Astrocyte (in vitro differentiated cells and primary cell): ENCODE measurements around the gene DNAAF8. TPM values are rescaled to one million over a fixed set of nuclear protein-coding genes. Genes with fewer than 3 reads are reported as not detected.

Source experiments
- DNase-seq: peaks from one replicate; pipeline ENCODE4 v3.0.0-alpha.2; 2010; ENCODE audit warnings: low read depth
- FAIRE-seq: peaks from 2 replicates; lab custom pipeline; 2011; peaks lifted over from hg19 to GRCh38; lab: Jason Lieb, UNC
- H2AFZ ChIP-seq: 2 replicates; pipeline ENCODE4 v1.6.0; 2012; ENCODE audit warnings: low read depth, low read length, inconsistent platforms
- H3K27ac ChIP-seq: 2 replicates; pipeline ENCODE4 v1.5.1; 2011; ENCODE audit warnings: low read depth, low read length, inconsistent platforms
- H3K27me3 ChIP-seq: 2 replicates; pipeline ENCODE4 v1.6.0; 2011; ENCODE audit warnings: low read length, inconsistent platforms; ENCODE audit not compliant: insufficient read depth
- H3K36me3 ChIP-seq: 2 replicates; pipeline ENCODE4 v1.5.1; 2011; ENCODE audit warnings: low read length, inconsistent platforms; ENCODE audit not compliant: insufficient read depth
- H3K4me1 ChIP-seq: 2 replicates; pipeline ENCODE4 v1.5.1; 2011; ENCODE audit warnings: low read length, inconsistent platforms; ENCODE audit not compliant: insufficient read depth
- H3K4me2 ChIP-seq: 2 replicates; pipeline ENCODE4 v1.6.0; 2012; ENCODE audit warnings: low read length, inconsistent platforms
- H3K4me3 ChIP-seq: 2 replicates; pipeline ENCODE4 v1.5.1; 2011; ENCODE audit warnings: low read depth, mild to moderate bottlenecking, low read length, inconsistent platforms; ENCODE audit not compliant: insufficient read depth
- H3K79me2 ChIP-seq: 2 replicates; pipeline ENCODE4 v1.6.0; 2012; ENCODE audit warnings: mild to moderate bottlenecking, low read length, inconsistent platforms; ENCODE audit not compliant: insufficient read depth
- H3K9ac ChIP-seq: 2 replicates; pipeline ENCODE4 v1.6.0; 2012; ENCODE audit warnings: mild to moderate bottlenecking, low read length, inconsistent platforms
- H3K9me3 ChIP-seq: 2 replicates; pipeline ENCODE4 v1.5.1; 2012; ENCODE audit warnings: low read depth, mild to moderate bottlenecking, low read length, inconsistent platforms; ENCODE audit not compliant: insufficient read depth
- H4K20me1 ChIP-seq: 2 replicates; pipeline ENCODE4 v1.6.0; 2012; ENCODE audit warnings: low read length, inconsistent platforms; ENCODE audit not compliant: insufficient read depth
- H3K27ac Mint-ChIP-seq: one replicate; pipeline ENCODE4 v1.8.0; 2021; ENCODE audit warnings: mild to moderate bottlenecking, mixed read lengths; ENCODE audit not compliant: unreplicated experiment
- H3K27me3 Mint-ChIP-seq: one replicate; pipeline ENCODE4 v1.8.0; 2021; ENCODE audit warnings: low read depth, mixed read lengths; ENCODE audit not compliant: unreplicated experiment
- H3K36me3 Mint-ChIP-seq: one replicate; pipeline ENCODE4 v1.8.0; 2021; ENCODE audit warnings: low read depth, mixed read lengths; ENCODE audit not compliant: unreplicated experiment
- H3K4me1 Mint-ChIP-seq: one replicate; pipeline ENCODE4 v1.8.0; 2021; ENCODE audit warnings: low read depth, mixed read lengths; ENCODE audit not compliant: unreplicated experiment
- H3K4me3 Mint-ChIP-seq: one replicate; pipeline ENCODE4 v1.8.0; 2021; ENCODE audit warnings: mild to moderate bottlenecking, moderate library complexity, mixed read lengths; ENCODE audit not compliant: unreplicated experiment
- H3K9me3 Mint-ChIP-seq: one replicate; pipeline ENCODE4 v1.8.0; 2021; ENCODE audit warnings: mild to moderate bottlenecking, mixed read lengths; ENCODE audit not compliant: unreplicated experiment
- EZH2 ChIP-seq: IDR thresholded peaks from 2 replicates; pipeline ENCODE4 v1.6.1; 2012; ENCODE audit warnings: mild to moderate bottlenecking, low read length, inconsistent platforms; ENCODE audit not compliant: insufficient read depth
- total RNA-seq: library from RNA; stranded (reverse); gene quantifications from 2 replicates; pipeline ENCODE4 v1.2.1, GENCODE V29; 2021
- TF ChIP-seq, protein P1 (sequence below): IDR thresholded peaks from 2 replicates; pipeline ENCODE4 v1.5.1; 2011; ENCODE audit warnings: low read depth, mild to moderate bottlenecking, inconsistent platforms, low read length, moderate library complexity; ENCODE audit not compliant: insufficient read depth

The DNAAF8 gene
- total RNA-seq, 1 donor from 2014 or later = 2.7 TPM

DNA sequence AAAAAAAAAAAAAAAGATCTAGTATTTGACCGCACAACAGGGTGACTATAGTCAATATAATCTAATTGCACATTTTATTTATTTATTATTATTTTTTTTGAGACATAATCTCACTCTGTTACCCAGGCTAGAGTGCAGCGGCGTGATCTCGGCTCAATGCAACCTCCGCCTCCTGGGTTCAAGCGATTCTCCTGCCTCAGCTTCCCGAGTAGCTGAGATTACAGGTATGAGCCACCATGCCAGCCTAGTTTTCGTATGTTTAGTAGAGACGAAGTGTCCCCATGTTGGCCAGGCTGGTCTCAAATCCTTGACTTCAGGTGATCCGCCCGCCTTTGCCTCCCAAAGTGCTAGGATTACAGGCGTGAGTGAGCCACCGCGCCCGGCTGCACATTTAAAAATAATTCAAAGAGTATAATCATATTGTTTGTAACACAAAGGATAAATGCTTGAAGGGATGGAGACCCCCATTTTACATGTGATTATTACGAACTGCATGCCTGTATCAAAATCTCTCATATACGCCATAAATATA lies 1.1 kb upstream of the DNAAF8 start:
- H3K4me1 Mint-ChIP-seq = peaks cover 8% of the 10 kb centered on the region
- H3K27me3 ChIP-seq = no peaks in the 10 kb centered on the region
- peaks cover 7% of the 10 kb centered on the region for H3K36me3 ChIP-seq
- H4K20me1 ChIP-seq = peaks cover 9% of the 10 kb centered on the region
- H3K4me3 Mint-ChIP-seq = peak overlapping the region; percentile 91
- FAIRE-seq (no peak), DNase-seq (no peak)
- H3K27ac Mint-ChIP-seq = peak overlapping the region; percentile 62
- H3K36me3 Mint-ChIP-seq = peaks cover 8% of the 10 kb centered on the region
- H3K4me2 ChIP-seq = peak overlapping the region; percentile 100
- H3K27me3 Mint-ChIP-seq = peaks cover 5% of the 10 kb centered on the region
- no peak overlapping the region for H3K27ac ChIP-seq
- H2AFZ ChIP-seq = peak overlapping the region; percentile 99
- no peaks in the 10 kb centered on the region for H3K9me3 Mint-ChIP-seq
- peaks cover 9% of the 10 kb centered on the region for H3K4me1 ChIP-seq
- peak overlapping the region; percentile 93 for H3K4me3 ChIP-seq
- TF ChIP-seq, protein P1, sequence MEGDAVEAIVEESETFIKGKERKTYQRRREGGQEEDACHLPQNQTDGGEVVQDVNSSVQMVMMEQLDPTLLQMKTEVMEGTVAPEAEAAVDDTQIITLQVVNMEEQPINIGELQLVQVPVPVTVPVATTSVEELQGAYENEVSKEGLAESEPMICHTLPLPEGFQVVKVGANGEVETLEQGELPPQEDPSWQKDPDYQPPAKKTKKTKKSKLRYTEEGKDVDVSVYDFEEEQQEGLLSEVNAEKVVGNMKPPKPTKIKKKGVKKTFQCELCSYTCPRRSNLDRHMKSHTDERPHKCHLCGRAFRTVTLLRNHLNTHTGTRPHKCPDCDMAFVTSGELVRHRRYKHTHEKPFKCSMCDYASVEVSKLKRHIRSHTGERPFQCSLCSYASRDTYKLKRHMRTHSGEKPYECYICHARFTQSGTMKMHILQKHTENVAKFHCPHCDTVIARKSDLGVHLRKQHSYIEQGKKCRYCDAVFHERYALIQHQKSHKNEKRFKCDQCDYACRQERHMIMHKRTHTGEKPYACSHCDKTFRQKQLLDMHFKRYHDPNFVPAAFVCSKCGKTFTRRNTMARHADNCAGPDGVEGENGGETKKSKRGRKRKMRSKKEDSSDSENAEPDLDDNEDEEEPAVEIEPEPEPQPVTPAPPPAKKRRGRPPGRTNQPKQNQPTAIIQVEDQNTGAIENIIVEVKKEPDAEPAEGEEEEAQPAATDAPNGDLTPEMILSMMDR = no peak
- TF ChIP-seq EZH2 = no peak
- H3K9me3 ChIP-seq = no peaks in the 10 kb centered on the region
- peaks cover 34% of the 10 kb centered on the region for H3K79me2 ChIP-seq
- peak overlapping the region; percentile 90 for H3K9ac ChIP-seq

DNA sequence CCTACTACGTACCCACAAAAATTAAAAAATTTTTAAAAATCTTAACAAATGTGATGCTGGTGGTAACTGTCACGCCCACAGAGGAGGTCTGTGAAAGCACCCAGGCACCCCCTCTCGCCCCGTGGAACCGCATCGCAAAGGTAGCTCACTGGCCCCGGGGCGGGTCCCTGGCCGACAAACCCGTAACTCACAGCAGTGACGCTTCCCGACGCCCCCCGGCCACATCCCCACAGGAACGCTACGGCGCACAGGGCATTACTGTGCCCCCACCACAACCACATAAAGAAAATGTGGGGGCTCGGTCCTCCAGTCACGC lies 632 bp upstream of the DNAAF8 start:
- DNase-seq (no peak), FAIRE-seq (no peak)
- Mint-ChIP-seq H3K9me3 (no peaks in the 10 kb centered on the region), H3K36me3 (peaks cover 6% of the 10 kb centered on the region), H3K4me1 (peaks cover 7% of the 10 kb centered on the region), H3K27me3 (peaks cover 5% of the 10 kb centered on the region), H3K27ac (peak overlapping the region; percentile 62), H3K4me3 (peak overlapping the region; percentile 91)
- Histone ChIP-seq H3K36me3 (peaks cover 7% of the 10 kb centered on the region), H2AFZ (peak overlapping the region; percentile 99), H3K4me1 (peaks cover 9% of the 10 kb centered on the region), H3K27ac (peak overlapping the region; percentile 45), H3K9ac (peak overlapping the region; percentile 90), H3K4me2 (peak overlapping the region; percentile 100), H3K9me3 (no peaks in the 10 kb centered on the region), H3K27me3 (no peaks in the 10 kb centered on the region), H3K4me3 (peak overlapping the region; percentile 93), H4K20me1 (peaks cover 5% of the 10 kb centered on the region), H3K79me2 (peaks cover 34% of the 10 kb centered on the region)
- no peak for TF ChIP-seq EZH2
- TF ChIP-seq, protein P1 = no peak

DNA sequence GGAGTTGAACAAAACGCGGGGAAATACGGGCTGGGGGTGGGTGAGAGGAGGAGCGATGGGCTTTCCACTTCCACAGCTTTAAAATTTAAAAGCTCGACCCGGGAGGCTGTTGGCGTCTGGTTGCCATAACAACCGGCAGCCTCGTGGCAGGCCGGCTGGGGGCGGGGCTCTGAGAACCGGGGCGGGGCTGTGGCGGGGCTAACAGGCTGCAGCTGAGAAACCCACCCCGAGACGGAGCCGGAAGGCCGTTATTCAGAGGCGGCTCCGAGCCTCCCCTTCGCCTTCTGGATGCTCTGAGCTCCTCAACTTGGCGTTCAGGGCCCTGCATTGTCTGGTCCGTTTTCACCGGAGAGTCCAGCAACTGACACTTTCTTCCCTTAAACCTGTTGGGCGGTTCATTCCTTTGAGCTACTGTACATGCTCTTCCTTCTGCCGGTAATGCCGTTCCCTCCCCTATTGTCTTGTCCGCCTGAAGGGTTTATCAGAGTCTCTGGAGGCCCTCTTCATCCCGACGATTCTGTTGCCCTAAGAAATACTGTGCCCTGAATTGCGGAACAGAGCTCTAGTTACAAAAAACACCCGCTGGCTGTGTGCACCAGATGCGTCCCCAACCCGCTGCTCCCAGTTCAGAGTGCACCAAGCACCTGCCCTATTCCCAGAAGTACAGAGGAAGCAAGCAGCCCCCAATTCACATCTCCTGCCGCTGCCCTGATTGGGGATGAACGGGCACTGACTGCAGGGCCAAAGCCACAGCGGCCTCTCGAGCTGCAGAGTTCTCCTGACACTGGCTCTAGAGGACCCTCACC lies 596 bp downstream of the DNAAF8 start:
- Histone ChIP-seq H3K4me2 (peak overlapping the region; percentile 100), H3K4me1 (peaks cover 9% of the 10 kb centered on the region), H3K9ac (peak overlapping the region; percentile 90), H3K79me2 (peaks cover 32% of the 10 kb centered on the region), H3K27me3 (no peaks in the 10 kb centered on the region), H3K4me3 (peak overlapping the region; percentile 93), H3K27ac (peak overlapping the region; percentile 75), H3K9me3 (no peaks in the 10 kb centered on the region), H4K20me1 (peaks cover 3% of the 10 kb centered on the region), H3K36me3 (peaks cover 4% of the 10 kb centered on the region), H2AFZ (peak overlapping the region; percentile 99)
- Mint-ChIP-seq H3K36me3 (peaks cover 2% of the 10 kb centered on the region), H3K4me1 (peaks cover 5% of the 10 kb centered on the region), H3K9me3 (no peaks in the 10 kb centered on the region), H3K27ac (peak overlapping the region; percentile 80), H3K4me3 (peak overlapping the region; percentile 91), H3K27me3 (peaks cover 5% of the 10 kb centered on the region)
- no peak for TF ChIP-seq EZH2
- FAIRE-seq (no peak), DNase-seq (peak; percentile 53)
